Mesodermal cell (in vitro differentiated cells): ENCODE data around the gene CRYGN.

Experiments
- H3K27ac ChIP-seq: 2 replicates; pipeline ENCODE4 v1.7.0; 2013; ENCODE audit warnings: mild to moderate bottlenecking, low read depth, low read length, moderate library complexity; ENCODE audit not compliant: severe bottlenecking
- H3K36me3 ChIP-seq: 2 replicates; pipeline ENCODE4 v1.7.1; 2013; ENCODE audit warnings: mild to moderate bottlenecking, low read length, moderate library complexity; ENCODE audit not compliant: control insufficient read depth, insufficient read depth
- H3K4me1 ChIP-seq: one replicate; pipeline ENCODE4 v1.7.1; 2013; ENCODE audit warnings: mild to moderate bottlenecking, low read length; ENCODE audit not compliant: insufficient read depth, control insufficient read depth, poor library complexity, severe bottlenecking
- H3K4me3 ChIP-seq: 2 replicates; pipeline ENCODE4 v1.7.0; 2013; ENCODE audit warnings: low read length, control low read depth, mild to moderate bottlenecking; ENCODE audit not compliant: insufficient read depth, poor library complexity, severe bottlenecking; ENCODE audit errors: extremely low read depth
- H3K9me3 ChIP-seq: 2 replicates; pipeline ENCODE4 v1.7.1; 2013; ENCODE audit warnings: mild to moderate bottlenecking, low read length, moderate library complexity; ENCODE audit not compliant: control insufficient read depth
- WGBS, 2 experiments: methylation state at CpG; one replicate each; pipeline ENCODE4 v1.1.5; 2013; ENCODE audit warnings: missing lambda C conversion rate in 2 of 2; ENCODE audit not compliant: insufficient coverage in 2 of 2; 5-methylcytosine and 5-hydroxymethylcytosine counted together

CRYGN gene

GRCh38 chr7:151449990-151450389, 10.0 kb upstream of the CRYGN start:
- H3K9me3 ChIP-seq = no peaks in the 10 kb centered on the region
- no peaks in the 10 kb centered on the region for H3K36me3 ChIP-seq
- H3K27ac ChIP-seq = no peak overlapping the region
- no peak overlapping the region for H3K4me3 ChIP-seq
- H3K4me1 ChIP-seq = no peaks in the 10 kb centered on the region
- WGBS, 2 experiments = 87 to 98% methylated on average over 9 of the region's 9 CpGs

- peak overlapping the region; percentile 37 for H3K4me3 ChIP-seq
Measured at GRCh38 chr7:151448261-151449252, 8.6 kb upstream of the CRYGN start.

GRCh38 chr7:151447901-151448260, 7.9 kb upstream of the CRYGN start:
- H3K4me3 ChIP-seq = no peak overlapping the region
- 82 to 87% methylated on average over 13 to 14 of the region's 26 CpGs for WGBS, 2 experiments
- H3K9me3 ChIP-seq = no peaks in the 10 kb centered on the region
- H3K36me3 ChIP-seq = no peaks in the 10 kb centered on the region
- H3K4me1 ChIP-seq = no peaks in the 10 kb centered on the region
- H3K27ac ChIP-seq = no peak overlapping the region

More at GRCh38 chr7:151448261-151449252, 8.6 kb upstream of the CRYGN start:
- H3K9me3 ChIP-seq = no peaks in the 10 kb centered on the region
- H3K27ac ChIP-seq = no peak overlapping the region
- H3K4me1 ChIP-seq = no peaks in the 10 kb centered on the region
- WGBS, 2 experiments = 10 to 14% methylated on average over 41 to 53 of the region's 61 CpGs
- H3K36me3 ChIP-seq = no peaks in the 10 kb centered on the region

GRCh38 chr7:151447312-151447711, 7.4 kb upstream of the CRYGN start:
- WGBS, 2 experiments = 98% methylated on average over 12 to 15 of the region's 18 CpGs
- H3K9me3 ChIP-seq = no peaks in the 10 kb centered on the region
- H3K36me3 ChIP-seq = no peaks in the 10 kb centered on the region
- no peak overlapping the region for H3K27ac ChIP-seq
- no peak overlapping the region for H3K4me3 ChIP-seq
- H3K4me1 ChIP-seq = no peaks in the 10 kb centered on the region

GRCh38 chr7:151446412-151446811, 6.5 kb upstream of the CRYGN start:
- H3K9me3 ChIP-seq = no peaks in the 10 kb centered on the region
- peaks cover 2% of the 10 kb centered on the region for H3K4me1 ChIP-seq
- no peak overlapping the region for H3K4me3 ChIP-seq
- 94 to 100% methylated on average over 2 of the region's 2 CpGs for WGBS, 2 experiments
- H3K36me3 ChIP-seq = no peaks in the 10 kb centered on the region
- no peak overlapping the region for H3K27ac ChIP-seq

GRCh38 chr7:151444632-151445031, 4.7 kb upstream of the CRYGN start:
- H3K4me1 ChIP-seq = peaks cover 19% of the 10 kb centered on the region
- no peak overlapping the region for H3K27ac ChIP-seq
- no CpG with 5 or more reads among the region's 1 CpG for WGBS, 2 experiments
- H3K36me3 ChIP-seq = no peaks in the 10 kb centered on the region
- H3K9me3 ChIP-seq = no peaks in the 10 kb centered on the region
- H3K4me3 ChIP-seq = no peak overlapping the region

- Histone ChIP-seq H3K4me3 (no peak overlapping the region), H3K36me3 (no peaks in the 10 kb centered on the region), H3K4me1 (peaks cover 23% of the 10 kb centered on the region), H3K27ac (no peak overlapping the region), H3K9me3 (peaks cover 4% of the 10 kb centered on the region)
- WGBS, 2 experiments = 93 to 96% methylated on average over 6 to 7 of the region's 10 CpGs
Measured at GRCh38 chr7:151442776-151443496, 3.0 kb upstream of the CRYGN start.

GRCh38 chr7:151440799-151441445, 981 bp upstream of the CRYGN start:
- Histone ChIP-seq H3K9me3 (peaks cover 4% of the 10 kb centered on the region), H3K36me3 (no peaks in the 10 kb centered on the region), H3K4me1 (peaks cover 32% of the 10 kb centered on the region), H3K4me3 (no peak overlapping the region), H3K27ac (no peak overlapping the region)
- 65% methylated on average over 4 to 5 of the region's 10 CpGs for WGBS, 2 experiments

- 96 to 97% methylated on average over 14 to 15 of the region's 17 CpGs for WGBS, 2 experiments
- H3K36me3 ChIP-seq = no peaks in the 10 kb centered on the region
- H3K4me3 ChIP-seq = no peak overlapping the region
- H3K4me1 ChIP-seq = peaks cover 33% of the 10 kb centered on the region
- H3K27ac ChIP-seq = no peak overlapping the region
- peaks cover 4% of the 10 kb centered on the region for H3K9me3 ChIP-seq
Measured at GRCh38 chr7:151438864-151439601, 908 bp downstream of the CRYGN start.

- Histone ChIP-seq H3K4me3 (no peak overlapping the region), H3K27ac (no peak overlapping the region), H3K9me3 (peaks cover 4% of the 10 kb centered on the region), H3K36me3 (no peaks in the 10 kb centered on the region), H3K4me1 (peaks cover 33% of the 10 kb centered on the region)
- 89% methylated on average over 20 to 23 of the region's 23 CpGs for WGBS, 2 experiments
Measured at GRCh38 chr7:151437866-151438516, 1.9 kb downstream of the CRYGN start.
